Measurements from ENCODE around the gene MYO16. TPM values are rescaled to one million over a fixed set of nuclear protein-coding genes. Genes with fewer than 3 reads are reported as not detected.

MYO16 gene
- total RNA-seq, 4 donors from 2014 or later, result 0.54 to 3.8 (median 1.5) TPM

GRCh38 chr13:109166804-109167203 lies 537.4 kb downstream of the MYO16 start:
- Histone ChIP-seq H3K4me1 (no peaks in the 10 kb centered on the region), H3K27me3 (no peaks in the 10 kb centered on the region), H3K27ac (no peak overlapping the region), H3K9me3 (no peaks in the 10 kb centered on the region), H3K4me3 (no peak overlapping the region), H3K36me3 (no peaks in the 10 kb centered on the region)
- ATAC-seq, result no peak
- TF ChIP-seq CTCF (IDR thresholded peaks at IDR 0.05) (no peak), EP300 (IDR thresholded peaks at IDR 0.05) (no peak), POLR2A (IDR thresholded peaks at IDR 0.05) (no peak), POLR2AphosphoS5 (IDR thresholded peaks at IDR 0.05) (no peak)
- 100% methylated on average over 1 of the region's 2 CpGs; no CpG with 5 or more reads in 1 of the 2 donors for WGBS, 2 donors (ENCODE audit: low coverage in 1 of 2)

- no peaks in the 10 kb centered on the region for H3K4me1 ChIP-seq
- no peaks in the 10 kb centered on the region for H3K27me3 ChIP-seq
- H3K9me3 ChIP-seq, result no peaks in the 10 kb centered on the region
- H3K4me3 ChIP-seq, result no peak overlapping the region
- no peak for TF ChIP-seq CTCF (IDR thresholded peaks at IDR 0.05)
- no peak for TF ChIP-seq POLR2AphosphoS5 (IDR thresholded peaks at IDR 0.05)
- TF ChIP-seq POLR2A (IDR thresholded peaks at IDR 0.05), result no peak
- no peak for TF ChIP-seq EP300 (IDR thresholded peaks at IDR 0.05)
- H3K36me3 ChIP-seq, result no peaks in the 10 kb centered on the region
- H3K27ac ChIP-seq, result no peak overlapping the region
- ATAC-seq, result no peak
- WGBS, 2 donors (ENCODE audit: low coverage in 1 of 2), result 47 to 78% methylated on average over 2 of the region's 2 CpGs
These were observed 542.7 kb downstream of the MYO16 start for GRCh38 chr13:109172136-109172535.

GRCh38 chr13:109175666-109176065 lies 546.3 kb downstream of the MYO16 start:
- TF ChIP-seq POLR2AphosphoS5 (IDR thresholded peaks at IDR 0.05) (no peak), POLR2A (IDR thresholded peaks at IDR 0.05) (no peak), CTCF (IDR thresholded peaks at IDR 0.05) (no peak), EP300 (IDR thresholded peaks at IDR 0.05) (no peak)
- no peak overlapping the region for H3K4me3 ChIP-seq
- H3K9me3 ChIP-seq, result no peaks in the 10 kb centered on the region
- no peak overlapping the region for H3K27ac ChIP-seq
- H3K4me1 ChIP-seq, result no peaks in the 10 kb centered on the region
- 69 to 78% methylated on average over 4 to 5 of the region's 5 CpGs for WGBS, 2 donors (ENCODE audit: low coverage in 1 of 2)
- H3K36me3 ChIP-seq, result no peaks in the 10 kb centered on the region
- H3K27me3 ChIP-seq, result no peaks in the 10 kb centered on the region
- no peak for ATAC-seq

DNA sequence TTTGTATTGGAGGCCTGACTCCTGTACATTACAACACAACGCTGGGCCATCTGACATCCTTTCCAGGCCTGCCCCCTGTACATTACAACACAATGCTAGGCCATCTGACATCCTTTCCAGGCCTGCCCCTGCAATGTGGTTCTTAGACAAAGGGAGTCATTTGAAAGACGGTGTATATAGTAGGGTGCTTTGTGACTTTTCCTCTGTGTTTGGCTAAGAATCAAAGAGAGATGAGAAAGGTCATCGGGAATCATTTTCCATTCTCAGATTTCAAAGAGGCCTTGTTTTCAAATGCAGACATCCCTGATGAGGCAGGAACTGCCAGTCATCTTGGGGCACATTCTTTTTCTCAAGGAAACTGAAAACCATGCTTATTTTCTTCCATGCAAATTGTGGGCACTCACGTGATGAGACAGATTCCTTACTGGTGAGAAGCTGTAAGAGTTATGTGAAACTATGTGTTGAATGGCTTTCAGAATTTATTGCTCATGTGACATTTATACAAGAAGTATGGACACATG lies 551.6 kb downstream of the MYO16 start:
- no peak overlapping the region for H3K4me3 ChIP-seq
- no peaks in the 10 kb centered on the region for H3K27me3 ChIP-seq
- no peaks in the 10 kb centered on the region for H3K9me3 ChIP-seq
- H3K27ac ChIP-seq, result no peak overlapping the region
- WGBS, 2 donors (ENCODE audit: low coverage in 1 of 2), result 67 to 89% methylated on average over 1 to 4 of the region's 4 CpGs
- TF ChIP-seq POLR2A (IDR thresholded peaks at IDR 0.05), result no peak
- TF ChIP-seq POLR2AphosphoS5 (IDR thresholded peaks at IDR 0.05), result no peak
- TF ChIP-seq EP300 (IDR thresholded peaks at IDR 0.05), result no peak
- no peak for TF ChIP-seq CTCF (IDR thresholded peaks at IDR 0.05)
- no peaks in the 10 kb centered on the region for H3K4me1 ChIP-seq
- H3K36me3 ChIP-seq, result no peaks in the 10 kb centered on the region
- ATAC-seq, result no peak

DNA sequence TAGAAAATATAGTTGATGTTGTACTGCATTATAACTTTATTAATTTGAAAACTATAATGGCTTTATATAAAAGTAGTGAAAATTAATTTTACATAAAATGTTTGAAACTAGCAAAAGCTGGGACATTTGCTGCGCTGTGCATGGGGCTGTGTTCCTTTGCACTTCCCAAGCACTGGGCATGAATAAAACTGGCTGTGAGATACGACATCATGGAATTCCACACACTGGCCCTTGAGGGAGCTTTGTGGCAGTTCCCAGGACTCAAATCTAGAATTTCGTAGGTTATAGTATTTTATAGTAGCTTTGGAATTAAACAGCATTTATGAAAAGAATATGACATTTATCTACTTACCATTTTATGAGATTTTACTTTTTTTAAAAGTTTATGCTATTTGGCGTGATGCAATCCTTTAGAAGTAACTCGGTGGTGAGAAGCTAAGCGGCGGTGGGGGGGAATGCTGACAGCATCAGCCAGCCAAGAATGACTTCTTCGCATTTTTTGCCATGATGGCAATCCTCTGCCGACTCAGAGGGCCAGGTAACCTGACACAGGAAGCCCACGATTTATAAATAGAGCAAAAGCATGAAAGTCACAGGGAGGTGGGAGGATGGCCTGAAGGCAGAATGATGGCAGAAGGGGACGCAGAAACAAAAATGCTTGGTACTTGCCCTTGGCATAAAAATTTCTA lies 553.5 kb downstream of the MYO16 start:
- no peak overlapping the region for H3K27ac ChIP-seq
- 73 to 78% methylated on average over 11 of the region's 11 CpGs for WGBS, 2 donors (ENCODE audit: low coverage in 1 of 2)
- H3K36me3 ChIP-seq, result no peaks in the 10 kb centered on the region
- no peak for TF ChIP-seq POLR2AphosphoS5 (IDR thresholded peaks at IDR 0.05)
- no peak for TF ChIP-seq POLR2A (IDR thresholded peaks at IDR 0.05)
- TF ChIP-seq CTCF (IDR thresholded peaks at IDR 0.05), result no peak
- no peak for TF ChIP-seq EP300 (IDR thresholded peaks at IDR 0.05)
- no peaks in the 10 kb centered on the region for H3K27me3 ChIP-seq
- H3K9me3 ChIP-seq, result no peaks in the 10 kb centered on the region
- no peak for ATAC-seq
- H3K4me1 ChIP-seq, result no peaks in the 10 kb centered on the region
- no peak overlapping the region for H3K4me3 ChIP-seq

Data from gastroesophageal sphincter (tissue), 4 donors.